Smooth muscle cell (in vitro differentiated cells): ENCODE data around the gene SUGP2. TPM values are rescaled to one million over a fixed set of nuclear protein-coding genes. Genes with fewer than 3 reads are reported as not detected.

ENCODE experiments used
- DNase-seq: peaks from one replicate; lab custom pipeline; 2025; ENCODE audit not compliant: unreplicated experiment; lab: John Stamatoyannopoulos, UW
- H2AFZ ChIP-seq: fragments of 200-600 bp; sonication (generic); 2 replicates; pipeline ENCODE4 v1.6.0; 2016; ENCODE audit warnings: antibody characterized with exemption, low read depth, mild to moderate bottlenecking
- H3F3A ChIP-seq: fragments of 200-600 bp; sonication (generic); 2 replicates; pipeline ENCODE4 v1.6.0; 2017; ENCODE audit warnings: antibody characterized with exemption, low read depth
- H3K27ac ChIP-seq: fragments of 200-600 bp; sonication (generic); 2 replicates; pipeline ENCODE4 v1.5.1; 2016; ENCODE audit warnings: low read depth, mild to moderate bottlenecking
- H3K27me3 ChIP-seq: fragments of 200-600 bp; sonication (generic); 2 replicates; pipeline ENCODE4 v1.6.1; 2016; ENCODE audit warnings: low read depth, mild to moderate bottlenecking
- H3K36me3 ChIP-seq: fragments of 200-600 bp; sonication (generic); 2 replicates; pipeline ENCODE4 v1.5.1; 2016; ENCODE audit warnings: low read depth
- H3K4me1 ChIP-seq: fragments of 200-600 bp; sonication (generic); 2 replicates; pipeline ENCODE4 v1.5.1; 2016; ENCODE audit warnings: low read depth
- H3K4me2 ChIP-seq: fragments of 200-600 bp; sonication (generic); 2 replicates; pipeline ENCODE4 v1.6.0; 2016; ENCODE audit warnings: mild to moderate bottlenecking
- H3K4me3 ChIP-seq: fragments of 200-600 bp; sonication (generic); 2 replicates; pipeline ENCODE4 v1.5.1; 2016; ENCODE audit warnings: mild to moderate bottlenecking
- H3K79me2 ChIP-seq: fragments of 200-600 bp; sonication (generic); 2 replicates; pipeline ENCODE4 v1.6.0; 2016; ENCODE audit warnings: low read depth, mild to moderate bottlenecking
- H3K9ac ChIP-seq: fragments of 200-600 bp; sonication (generic); 2 replicates; pipeline ENCODE4 v1.6.0; 2016; ENCODE audit warnings: low read depth
- H3K9me3 ChIP-seq: fragments of 200-600 bp; sonication (generic); replicated peaks from 2 replicates; pipeline ENCODE4 v1.5.1; 2016; ENCODE audit warnings: low read depth
- H4K20me1 ChIP-seq: fragments of 200-600 bp; sonication (generic); 2 replicates; pipeline ENCODE4 v1.6.0; 2016; ENCODE audit warnings: low read depth
- WGBS: methylation state at CpG from one replicate; pipeline ENCODE4 v1.1.7; 2016; ENCODE audit warnings: low lambda C conversion rate; 5-methylcytosine and 5-hydroxymethylcytosine counted together
- polyA plus RNA-seq: library from polyadenylated mRNA; unstranded; fragments of >200 nt; fragmentation: Nextera tagmentation; extraction: Ambion mirVana; gene quantifications from 2 replicates; pipeline ENCODE4 v1.2.1, GENCODE V29; 2016
- total RNA-seq: library from RNA; depleted of rRNA; stranded (reverse); fragments of >200 nt; gene quantifications from 2 replicates; pipeline ENCODE4 v1.2.3, GENCODE V29; 2014
- TF ChIP-seq, protein P1 (sequence below): fragments of 200-600 bp; sonication (generic); IDR thresholded peaks from 2 replicates; pipeline ENCODE4 v1.5.1; 2017; ENCODE audit warnings: borderline replicate concordance, mild to moderate bottlenecking, antibody characterized with exemption; ENCODE audit not compliant: insufficient read depth, poor library complexity, severe bottlenecking

Gene SUGP2
- total and polyA plus RNA-seq, 2 experiments from 2014 or later: 42.2 to 47.6 TPM

DNA sequence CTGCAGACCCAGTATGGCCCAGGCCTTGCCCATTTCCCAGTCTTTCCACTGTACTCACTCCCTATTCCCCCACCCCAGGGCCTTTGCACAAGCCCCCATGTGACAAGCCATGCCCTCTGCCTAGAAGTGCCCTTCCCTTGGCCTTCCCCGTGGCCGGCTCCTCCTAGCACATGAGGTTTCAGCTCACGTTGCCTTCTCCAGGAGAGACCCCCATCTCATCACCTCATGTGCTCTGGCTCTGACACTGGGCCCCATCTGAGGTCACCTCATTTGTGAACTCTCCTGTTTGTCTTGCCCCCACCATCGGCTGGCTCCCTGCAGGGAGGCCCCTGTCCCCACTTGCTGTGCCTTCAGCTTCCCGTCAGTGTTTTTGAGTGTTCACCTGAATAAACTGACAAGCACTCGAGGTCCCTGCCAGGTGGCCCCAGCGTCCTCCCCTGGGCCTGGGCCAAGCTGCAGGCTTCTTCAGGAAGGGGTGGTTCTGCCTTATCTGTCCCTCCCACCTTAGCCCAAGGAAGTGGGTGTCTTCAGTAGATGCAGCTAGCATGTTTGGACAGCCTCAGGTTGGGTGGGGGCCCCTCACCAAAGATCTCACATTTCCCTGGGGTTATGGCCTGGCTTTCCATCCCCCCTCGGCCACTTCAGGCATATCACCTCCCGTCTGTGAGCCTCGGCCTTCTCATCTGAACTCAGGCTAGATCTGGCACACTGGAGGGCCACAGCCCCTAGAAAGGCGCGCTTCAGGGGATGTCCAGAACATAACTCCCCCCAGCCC is 26.7 kb upstream of the SUGP2 start:
- Histone ChIP-seq H3K4me1 (peaks cover 6% of the 10 kb centered on the region), H3K4me3 (no peak overlapping the region), H3K4me2 (no peak overlapping the region), H2AFZ (no peak overlapping the region), H3F3A (peaks cover 7% of the 10 kb centered on the region), H3K27me3 (no peaks in the 10 kb centered on the region), H3K9me3 (no peaks in the 10 kb centered on the region), H3K36me3 (no peaks in the 10 kb centered on the region), H3K79me2 (no peaks in the 10 kb centered on the region), H3K27ac (no peak overlapping the region), H4K20me1 (no peaks in the 10 kb centered on the region), H3K9ac (no peak overlapping the region)
- WGBS: 95% methylated on average over 12 of the region's 12 CpGs
- TF ChIP-seq, protein P1, sequence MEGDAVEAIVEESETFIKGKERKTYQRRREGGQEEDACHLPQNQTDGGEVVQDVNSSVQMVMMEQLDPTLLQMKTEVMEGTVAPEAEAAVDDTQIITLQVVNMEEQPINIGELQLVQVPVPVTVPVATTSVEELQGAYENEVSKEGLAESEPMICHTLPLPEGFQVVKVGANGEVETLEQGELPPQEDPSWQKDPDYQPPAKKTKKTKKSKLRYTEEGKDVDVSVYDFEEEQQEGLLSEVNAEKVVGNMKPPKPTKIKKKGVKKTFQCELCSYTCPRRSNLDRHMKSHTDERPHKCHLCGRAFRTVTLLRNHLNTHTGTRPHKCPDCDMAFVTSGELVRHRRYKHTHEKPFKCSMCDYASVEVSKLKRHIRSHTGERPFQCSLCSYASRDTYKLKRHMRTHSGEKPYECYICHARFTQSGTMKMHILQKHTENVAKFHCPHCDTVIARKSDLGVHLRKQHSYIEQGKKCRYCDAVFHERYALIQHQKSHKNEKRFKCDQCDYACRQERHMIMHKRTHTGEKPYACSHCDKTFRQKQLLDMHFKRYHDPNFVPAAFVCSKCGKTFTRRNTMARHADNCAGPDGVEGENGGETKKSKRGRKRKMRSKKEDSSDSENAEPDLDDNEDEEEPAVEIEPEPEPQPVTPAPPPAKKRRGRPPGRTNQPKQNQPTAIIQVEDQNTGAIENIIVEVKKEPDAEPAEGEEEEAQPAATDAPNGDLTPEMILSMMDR: no peak
- no peak for DNase-seq

DNA sequence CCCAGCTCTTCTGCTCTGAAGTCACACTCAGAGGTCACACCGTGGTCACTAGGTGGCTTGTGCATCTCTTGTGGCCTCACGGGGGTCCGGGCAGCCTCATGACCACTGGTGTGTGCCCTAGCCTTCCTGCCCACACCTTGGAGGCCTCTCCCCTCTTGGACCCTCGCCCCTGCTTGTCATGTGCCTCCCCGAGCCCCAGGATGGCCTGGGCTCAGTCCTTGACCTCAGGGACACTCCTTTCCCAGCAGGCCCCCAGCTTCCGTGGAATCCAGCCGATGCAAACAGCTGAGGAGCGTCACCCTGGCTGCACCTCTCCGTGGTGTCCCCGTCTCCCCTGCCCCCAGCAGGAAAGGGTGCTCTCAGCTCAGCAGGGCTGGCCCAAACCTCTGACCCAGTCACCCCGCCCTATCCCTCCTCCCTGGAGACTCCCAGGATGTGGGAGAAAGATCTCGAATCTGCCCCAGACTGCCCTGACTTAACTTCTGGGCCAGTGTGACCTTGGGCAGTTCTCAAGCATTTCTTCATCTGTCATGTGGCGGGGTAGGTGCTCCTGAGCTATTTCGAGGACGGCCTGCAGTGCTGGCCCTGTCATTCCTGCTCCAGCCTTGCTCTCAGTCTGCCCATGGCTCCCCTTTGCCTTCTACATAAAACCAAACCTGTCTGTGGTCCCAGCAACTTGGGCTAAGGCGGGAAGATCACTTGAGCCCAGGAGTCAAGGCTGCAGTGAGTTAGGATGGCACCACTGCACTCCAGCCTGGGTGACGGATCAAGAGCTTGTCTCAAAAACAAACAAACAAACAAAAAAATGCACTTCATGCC is 25.9 kb upstream of the SUGP2 start:
- TF ChIP-seq, protein P1: no peak
- Histone ChIP-seq H3K4me1 (peaks cover 2% of the 10 kb centered on the region), H3K4me3 (no peak overlapping the region), H3K9me3 (no peaks in the 10 kb centered on the region), H4K20me1 (no peaks in the 10 kb centered on the region), H3F3A (peaks cover 7% of the 10 kb centered on the region), H2AFZ (no peak overlapping the region), H3K27me3 (no peaks in the 10 kb centered on the region), H3K79me2 (no peaks in the 10 kb centered on the region), H3K4me2 (no peak overlapping the region), H3K36me3 (no peaks in the 10 kb centered on the region), H3K27ac (no peak overlapping the region), H3K9ac (no peak overlapping the region)
- 92% methylated on average over 17 of the region's 17 CpGs for WGBS
- no peak for DNase-seq

DNA sequence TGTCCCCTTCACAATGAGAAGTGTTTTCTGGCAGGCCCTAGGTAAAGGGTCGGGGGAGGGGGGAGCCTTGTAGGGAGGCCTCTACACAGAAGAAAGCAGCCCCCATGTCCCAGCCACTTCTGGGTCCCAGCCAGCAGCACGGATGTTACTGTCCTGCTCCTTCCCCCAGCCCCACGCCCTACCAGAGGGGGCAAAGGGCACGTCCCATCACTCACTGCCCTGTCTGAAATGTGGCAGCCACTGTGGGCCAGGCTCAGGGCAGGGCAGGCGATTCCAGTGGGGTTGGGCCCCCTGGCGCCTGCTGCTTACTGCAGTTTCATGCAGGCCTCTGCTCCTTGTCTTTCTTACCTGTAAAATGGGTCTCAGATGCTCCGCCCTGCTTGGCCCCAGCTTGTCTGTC is 24.4 kb upstream of the SUGP2 start:
- TF ChIP-seq, protein P1: no peak
- Histone ChIP-seq H3K79me2 (no peaks in the 10 kb centered on the region), H3K4me3 (no peak overlapping the region), H3F3A (peaks cover 2% of the 10 kb centered on the region), H2AFZ (no peak overlapping the region), H3K4me2 (no peak overlapping the region), H3K4me1 (no peaks in the 10 kb centered on the region), H3K36me3 (no peaks in the 10 kb centered on the region), H3K9ac (no peak overlapping the region), H3K9me3 (no peaks in the 10 kb centered on the region), H3K27me3 (no peaks in the 10 kb centered on the region), H3K27ac (no peak overlapping the region), H4K20me1 (no peaks in the 10 kb centered on the region)
- 94% methylated on average over 7 of the region's 7 CpGs for WGBS
- no peak for DNase-seq
